H1 (cell line): ENCODE data around the gene PITPNM1. TPM values are rescaled to one million over a fixed set of nuclear protein-coding genes. Genes with fewer than 3 reads are reported as not detected.
A peak's percentile ranks its signal among the peaks of the same experiment; 100 is the strongest.

Source experiments
- CTCF ChIA-PET: fragments of 300-600 bp; sonication (Branson Sonifier 250); formaldehyde crosslinking; loops from one replicate; lab custom pipeline; 2021; ENCODE audit not compliant: partially characterized antibody; lab: Charles Lee
- POLR2A ChIA-PET: fragments of 300-600 bp; sonication (Branson Sonifier 250); formaldehyde crosslinking; loops from one replicate; lab custom pipeline; 2021; ENCODE audit warnings: inconsistent platforms; ENCODE audit not compliant: partially characterized antibody; lab: Charles Lee
- DNase-seq, 2 experiments: peaks; one replicate each; pipeline versions ENCODE4 v3.0.0 to v3.0.0-alpha.2; 2010 to 2022; ENCODE audit warnings: low spot score in 2 of 2, low read depth in 1 of 2, mixed read lengths in 1 of 2
- FAIRE-seq: peaks from 2 replicates; lab custom pipeline; 2011; peaks lifted over from hg19 to GRCh38; lab: Jason Lieb, UNC
- H2AFZ ChIP-seq: 2 replicates; pipeline ENCODE4 v1.8.1; 2012; ENCODE audit warnings: low read length, inconsistent platforms
- H2AK5ac ChIP-seq: 2 replicates; pipeline ENCODE4 v1.6.1; 2013; ENCODE audit warnings: low read depth, low read length
- H2BK120ac ChIP-seq: replicated peaks from 2 replicates; pipeline ENCODE3; 2013; ENCODE audit warnings: low read depth, low read length, inconsistent platforms
- H2BK12ac ChIP-seq: 2 replicates; pipeline ENCODE4 v1.6.1; 2013; ENCODE audit warnings: low read depth, low read length
- H2BK15ac ChIP-seq: 2 replicates; pipeline ENCODE4 v1.6.1; 2013; ENCODE audit warnings: low read length
- H2BK20ac ChIP-seq: 2 replicates; pipeline ENCODE4 v1.6.1; 2013; ENCODE audit warnings: low read length
- H2BK5ac ChIP-seq: 2 replicates; pipeline ENCODE4 v1.6.1; 2013; ENCODE audit warnings: low read depth, low read length
- H3K14ac ChIP-seq: 2 replicates; pipeline ENCODE4 v1.6.1; 2013; ENCODE audit warnings: inconsistent platforms; ENCODE audit not compliant: insufficient read length
- H3K18ac ChIP-seq: 2 replicates; pipeline ENCODE4 v1.6.1; 2013; ENCODE audit warnings: low read length; ENCODE audit errors: extremely low read depth
- H3K23ac ChIP-seq: 2 replicates; pipeline ENCODE4 v1.6.1; 2013; ENCODE audit warnings: inconsistent platforms; ENCODE audit not compliant: insufficient read length
- H3K23me2 ChIP-seq: 2 replicates; pipeline ENCODE4 v1.6.1; 2013; ENCODE audit warnings: low read depth, low read length
- H3K27ac ChIP-seq: 2 replicates; pipeline ENCODE4 v1.6.1; 2011; ENCODE audit warnings: low read depth, low read length, inconsistent platforms
- H3K27me3 ChIP-seq, 4 experiments: replicated peaks in 1 of 4; 1 replicate in 1 of 4; 2 replicates in 3 of 4; pipeline versions ENCODE4 v1.6.1 to v1.8.1; 2011 to 2013; ENCODE audit warnings: low read length in 3 of 4, mild to moderate bottlenecking in 3 of 4, inconsistent platforms in 2 of 4, mixed read lengths in 2 of 4, moderate library complexity in 1 of 4; ENCODE audit not compliant: control insufficient read depth in 3 of 4, insufficient read depth in 3 of 4; ENCODE audit errors: extremely low read depth in 1 of 4
- H3K36me3 ChIP-seq, 4 experiments: 2 replicates each; pipeline versions ENCODE4 v1.6.1 to v1.8.1; 2011 to 2013; ENCODE audit warnings: mild to moderate bottlenecking in 4 of 4, low read length in 3 of 4, moderate library complexity in 2 of 4, control low read depth in 1 of 4, inconsistent platforms in 1 of 4; ENCODE audit not compliant: insufficient read depth in 4 of 4, control insufficient read depth in 2 of 4
- H3K4ac ChIP-seq: replicated peaks from 2 replicates; pipeline ENCODE3; 2013; ENCODE audit warnings: low read length, low read depth, mixed read lengths, inconsistent platforms; ENCODE audit not compliant: insufficient read length
- H3K4me1 ChIP-seq, 4 experiments: replicated peaks in 1 of 4; 1 replicate in 1 of 4; 2 replicates in 3 of 4; pipeline versions ENCODE4 v1.6.1 to v1.8.1; 2011 to 2013; ENCODE audit warnings: low read length in 3 of 4, inconsistent platforms in 2 of 4, mixed read lengths in 1 of 4; ENCODE audit not compliant: insufficient read depth in 4 of 4, control insufficient read depth in 3 of 4
- H3K4me2 ChIP-seq, 2 experiments: 2 replicates each; pipeline versions ENCODE4 v1.6.1 to v1.8.1; 2011 to 2013; ENCODE audit warnings: low read depth in 2 of 2, low read length in 2 of 2, control low read depth in 1 of 2, inconsistent platforms in 1 of 2, mild to moderate bottlenecking in 1 of 2; ENCODE audit not compliant: insufficient read depth in 1 of 2
- H3K4me3 ChIP-seq, 4 experiments: fragments of 200-600, 300-600 bp in 1 of 4; sonication (generic), shearing (Covaris generic), sonication (Bioruptor Twin) in 1 of 4; 2 replicates each; pipeline versions ENCODE4 v1.5.1 to v1.8.1; 2011 to 2016; ENCODE audit warnings: low read length in 4 of 4, low read depth in 3 of 4, control low read depth in 2 of 4, inconsistent platforms in 2 of 4, mild to moderate bottlenecking in 2 of 4, mixed read lengths in 1 of 4, moderate library complexity in 1 of 4; ENCODE audit not compliant: insufficient read depth in 2 of 4; ENCODE audit errors: extremely low read depth in 1 of 4
- H3K56ac ChIP-seq: replicated peaks from 2 replicates; pipeline ENCODE3; 2013; ENCODE audit warnings: low read depth, mild to moderate bottlenecking, mixed read lengths, low read length, inconsistent platforms; ENCODE audit not compliant: insufficient read length
- H3K79me1 ChIP-seq: 2 replicates; pipeline ENCODE4 v1.6.1; 2013; ENCODE audit warnings: low read depth, low read length, control low read depth
- H3K79me2 ChIP-seq, 2 experiments: 2 replicates each; pipeline versions ENCODE4 v1.6.1 to v1.8.1; 2012 to 2013; ENCODE audit warnings: low read length in 2 of 2, mild to moderate bottlenecking in 2 of 2, inconsistent platforms in 1 of 2; ENCODE audit not compliant: insufficient read depth in 2 of 2, control insufficient read depth in 1 of 2
- H3K9ac ChIP-seq, 4 experiments: replicated peaks in 1 of 4; 1 replicate in 1 of 4; 2 replicates in 3 of 4; pipeline versions ENCODE4 v1.6.1 to v1.8.1; 2011 to 2013; ENCODE audit warnings: low read depth in 3 of 4, low read length in 3 of 4, control low read depth in 2 of 4, mild to moderate bottlenecking in 2 of 4, moderate library complexity in 2 of 4, inconsistent platforms in 1 of 4; ENCODE audit errors: extremely low read depth in 1 of 4
- H3K9me3 ChIP-seq, 2 experiments: 2 replicates each; pipeline versions ENCODE4 v1.6.1 to v1.8.1; 2012 to 2013; ENCODE audit warnings: mild to moderate bottlenecking in 2 of 2, moderate library complexity in 2 of 2, control low read depth in 1 of 2, inconsistent platforms in 1 of 2, low read depth in 1 of 2, low read length in 1 of 2, mixed read lengths in 1 of 2; ENCODE audit not compliant: insufficient read depth in 2 of 2
- H4K20me1 ChIP-seq, 2 experiments: replicated peaks in 1 of 2; 2 replicates each; pipeline versions ENCODE3 to v1.8.1; 2011 to 2013; ENCODE audit warnings: inconsistent platforms in 2 of 2, low read length in 2 of 2, mild to moderate bottlenecking in 1 of 2; ENCODE audit not compliant: insufficient read depth in 2 of 2, control insufficient read depth in 1 of 2
- H4K5ac ChIP-seq: 2 replicates; pipeline ENCODE4 v1.6.1; 2013; ENCODE audit warnings: low read length, low read depth, mixed read lengths, inconsistent platforms; ENCODE audit not compliant: insufficient read length
- H4K8ac ChIP-seq: 2 replicates; pipeline ENCODE4 v1.8.0; 2013; ENCODE audit warnings: mild to moderate bottlenecking, moderate library complexity, low read length, inconsistent platforms; ENCODE audit not compliant: insufficient read depth; ENCODE audit errors: extremely low read depth
- H4K91ac ChIP-seq: replicated peaks from 2 replicates; pipeline ENCODE3; 2013; ENCODE audit warnings: low read length, mixed read lengths, inconsistent platforms; ENCODE audit not compliant: insufficient read length
- ASH2L ChIP-seq: fragments of 200-600, 300-600 bp; sonication (generic); IDR thresholded peaks from one replicate; pipeline ENCODE4 v1.7.1; 2017; ENCODE audit warnings: low read length
- EP300 ChIP-seq, 2 experiments: IDR thresholded peaks; 1 replicate in 1 of 2; 2 replicates in 1 of 2; pipeline ENCODE4 v1.6.1; 2011 to 2012; ENCODE audit warnings: low read depth in 2 of 2, low read length in 2 of 2, mild to moderate bottlenecking in 2 of 2, borderline replicate concordance in 1 of 2, inconsistent platforms in 1 of 2, moderate library complexity in 1 of 2
- GTF2F1 ChIP-seq: IDR thresholded peaks from 2 replicates; pipeline ENCODE4 v1.6.1; 2012; ENCODE audit warnings: low read depth, low read length, improper control_type of control experiment, borderline replicate concordance
- NANOG ChIP-seq: IDR thresholded peaks from 2 replicates; pipeline ENCODE4 v1.6.1; 2011; ENCODE audit warnings: low read length, low read depth, mild to moderate bottlenecking, inconsistent platforms; ENCODE audit not compliant: insufficient read depth, poor library complexity, severe bottlenecking
- SRF ChIP-seq: IDR thresholded peaks from 2 replicates; pipeline ENCODE4 v1.6.1; 2011; ENCODE audit warnings: mild to moderate bottlenecking, low read depth, low read length, moderate library complexity
- TBP ChIP-seq: IDR thresholded peaks from 2 replicates; pipeline ENCODE4 v1.6.1; 2011; ENCODE audit warnings: low read depth, low read length, improper control_type of control experiment
- TEAD4 ChIP-seq: IDR thresholded peaks from 2 replicates; pipeline ENCODE4 v1.6.1; 2012; ENCODE audit warnings: low read depth, low read length, inconsistent platforms, mixed read lengths
- WGBS, 2 experiments: shearing (Covaris generic) in 1 of 2; methylation state at CpG; one replicate each; pipeline versions ENCODE4 v1.1.6 to v1.1.7; 2013 to 2015; ENCODE audit warnings: low lambda C conversion rate in 2 of 2, mixed read lengths in 2 of 2, inconsistent platforms in 1 of 2, low coverage in 1 of 2, missing lambda C conversion rate in 1 of 2; ENCODE audit not compliant: insufficient replicate concordance in 2 of 2, insufficient coverage in 1 of 2, insufficient read length in 1 of 2; ENCODE audit errors: extremely low coverage in 1 of 2, missing lambda C conversion rate in 1 of 2; 5-methylcytosine and 5-hydroxymethylcytosine counted together
- polyA plus RNA-seq, 7 experiments: library from polyadenylated mRNA; depleted of rRNA in 3 of 7; stranded (reverse) in 5 of 7; unstranded in 2 of 7; fragments of >200 nt in 5 of 7; fragments of 200-250 nt in 2 of 7; gene quantifications; 1 replicate in 5 of 7; 2 replicates in 1 of 7; 4 replicates in 1 of 7; pipeline versions ENCODE4 v1.2.1 to v1.2.3, GENCODE V29; 2011 to 2013; ENCODE audit warnings: missing spikeins in 2 of 7, mixed read lengths in 2 of 7
- total RNA-seq: library from RNA; stranded (reverse); fragmentation: NEBNext Ultra II Directional; extraction: Animal tissue kit (Norgen Biotek cat#: 25700); gene quantifications from 2 replicates; pipeline ENCODE4 v1.2.1, GENCODE V29; 2021
- TF ChIP-seq, protein P1 (sequence below): IDR thresholded peaks from 2 replicates; pipeline ENCODE4 v1.6.1; 2012; ENCODE audit warnings: low read length, inconsistent platforms
- TF ChIP-seq, protein P2 (sequence below): IDR thresholded peaks from 2 replicates; pipeline ENCODE4 v1.6.1; 2012; ENCODE audit warnings: inconsistent platforms

PITPNM1 gene
- total and polyA plus RNA-seq, 2 of the 8 experiments (the other 6 are each of a cell fraction or from before 2014, with no cell fraction given) = 27.2 to 52.7 TPM

DNA sequence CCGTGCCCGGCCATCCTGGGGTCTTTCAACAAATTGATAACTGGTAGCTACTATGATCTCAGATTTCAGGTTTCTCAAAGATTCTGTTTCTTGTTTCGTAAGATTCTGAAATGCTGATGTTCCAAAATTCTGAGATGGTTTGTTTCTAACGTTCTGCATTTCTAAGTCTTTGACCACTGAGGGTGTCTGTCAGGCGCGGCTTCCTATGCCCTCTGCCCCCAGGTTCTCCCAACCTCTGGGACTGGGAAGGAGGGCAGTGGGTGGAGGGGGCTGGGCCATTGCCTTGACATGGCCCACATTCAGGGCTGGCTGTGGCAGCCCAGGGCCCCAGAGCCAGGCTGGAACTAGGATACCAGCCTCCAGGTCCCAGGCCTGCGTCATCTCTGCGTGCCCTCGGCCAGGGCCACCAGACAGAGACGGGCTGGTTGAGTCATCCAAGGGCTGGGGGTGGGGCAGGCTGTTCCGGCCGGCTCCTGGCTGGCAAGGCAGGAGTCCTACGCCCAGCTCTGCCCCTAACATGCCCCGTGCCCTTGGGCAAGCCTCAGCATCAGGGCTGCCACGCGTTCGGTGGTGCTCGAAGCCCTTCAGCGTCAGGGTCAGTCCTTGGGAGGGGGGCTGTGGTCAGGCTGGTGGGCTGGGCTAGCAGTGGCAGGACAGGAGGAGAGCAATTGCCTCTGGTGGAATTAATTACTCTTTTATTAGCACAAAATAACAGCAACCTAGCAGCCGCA is 41.3 kb downstream of the PITPNM1 start:
- no peak overlapping the region for H2AFZ ChIP-seq

More for the DNA sequence above, 41.3 kb downstream of the PITPNM1 start:
- Histone ChIP-seq H3K23me2 (peaks cover 6% of the 10 kb centered on the region), H3K18ac (no peak overlapping the region; the same call in 1 of the 2 replicates), H2BK15ac (peak overlapping the region; percentile 72; the same call in 1 of the 2 replicates), H4K20me1 (peaks cover 0 to 3% of the 10 kb centered on the region in 2 experiments), H3K4me1 (peaks cover 2 to 14% (median 6%) of the 10 kb centered on the region in 4 experiments; a peak in 6 of 7 replicates), H4K8ac (peak overlapping the region; percentile 95), H3K9ac (no peak overlapping the region; a peak in 2 of 7 replicates), H3K36me3 (no peaks in the 10 kb centered on the region), H3K27ac (no peak overlapping the region), H3K9me3 (no peaks in the 10 kb centered on the region), H3K4me3 (peak overlapping the region in 1 of 4 experiments; percentile 91; a peak in 2 of 8 replicates), H4K91ac (peak overlapping the region; percentile 45), H3K23ac (no peak overlapping the region), H3K79me2 (peaks cover 0 to 3% of the 10 kb centered on the region in 2 experiments; a peak in 2 of 4 replicates), H2BK120ac (no peak overlapping the region), H3K4me2 (peak overlapping the region; percentile 69 to 70; a peak in 3 of 4 replicates), H2BK20ac (no peak overlapping the region), H4K5ac (no peak overlapping the region), H2AK5ac (peak overlapping the region; percentile 60; the same call in 1 of the 2 replicates), H3K79me1 (peaks cover 2% of the 10 kb centered on the region), H3K14ac (no peak overlapping the region), H3K56ac (no peak overlapping the region), H3K4ac (peak overlapping the region; percentile 67), H3K27me3 (no peaks in the 10 kb centered on the region), H2BK5ac (peak overlapping the region; percentile 35; the same call in 1 of the 2 replicates), H2BK12ac (peak overlapping the region; percentile 75; the same call in 1 of the 2 replicates)
- 92% methylated on average over 19 of the region's 20 CpGs; no CpG with 5 or more reads in 1 of the 2 experiments for WGBS, 2 experiments
- FAIRE-seq (no peak), DNase-seq (no peak)
- TF ChIP-seq NANOG = no peak
- TF ChIP-seq, protein P1, sequence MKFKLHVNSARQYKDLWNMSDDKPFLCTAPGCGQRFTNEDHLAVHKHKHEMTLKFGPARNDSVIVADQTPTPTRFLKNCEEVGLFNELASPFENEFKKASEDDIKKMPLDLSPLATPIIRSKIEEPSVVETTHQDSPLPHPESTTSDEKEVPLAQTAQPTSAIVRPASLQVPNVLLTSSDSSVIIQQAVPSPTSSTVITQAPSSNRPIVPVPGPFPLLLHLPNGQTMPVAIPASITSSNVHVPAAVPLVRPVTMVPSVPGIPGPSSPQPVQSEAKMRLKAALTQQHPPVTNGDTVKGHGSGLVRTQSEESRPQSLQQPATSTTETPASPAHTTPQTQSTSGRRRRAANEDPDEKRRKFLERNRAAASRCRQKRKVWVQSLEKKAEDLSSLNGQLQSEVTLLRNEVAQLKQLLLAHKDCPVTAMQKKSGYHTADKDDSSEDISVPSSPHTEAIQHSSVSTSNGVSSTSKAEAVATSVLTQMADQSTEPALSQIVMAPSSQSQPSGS = no peak
- TF ChIP-seq ASH2L = no peak
- TF ChIP-seq TBP = no peak
- no peak for TF ChIP-seq TEAD4
- no peak for TF ChIP-seq SRF
- TF ChIP-seq EP300 (IDR thresholded peaks at IDR 0.05; ENCODE audit: borderline replicate concordance in 1 of 2, low read depth in 2 of 2, low read length in 2 of 2) = no peak
- no peak for TF ChIP-seq GTF2F1
- TF ChIP-seq, protein P2, sequence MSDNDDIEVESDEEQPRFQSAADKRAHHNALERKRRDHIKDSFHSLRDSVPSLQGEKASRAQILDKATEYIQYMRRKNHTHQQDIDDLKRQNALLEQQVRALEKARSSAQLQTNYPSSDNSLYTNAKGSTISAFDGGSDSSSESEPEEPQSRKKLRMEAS = no peak
- CTCF ChIA-PET = interaction anchor here (0.9 to 1.0 kb wide), 2 partner anchors 21 to 153 kb away, joined by 3 read pairs; partner anchors contain the start of gene CORO1B
- POLR2A ChIA-PET = interaction anchor here (1.0 kb wide), 1 partner anchor 24 kb away, joined by 4 read pairs; no protein-coding TSS in a partner anchor
